Hypothalamus (tissue), 51 donors: ENCODE measurements around the gene FLAD1.
"Not testable (repeated sequence)": the region's sequence is repeated elsewhere in the genome, so short reads cannot be mapped to it uniquely, and the experiment has no call there.

Experiments used
- DNase-seq, 51 donors: peaks; one replicate each; lab custom pipeline; 2025; lab: John Stamatoyannopoulos, UW

FLAD1 gene

GRCh38 chr1:154986736-154987135 is 3.6 kb downstream of the FLAD1 start:
- DNase-seq = not testable (repeated sequence)

GRCh38 chr1:154987326-154987725 is 4.2 kb downstream of the FLAD1 start:
- no peak for DNase-seq

- no peak for DNase-seq
Observed at GRCh38 chr1:154988058-154988954, 5.2 kb downstream of the FLAD1 start.

- DNase-seq = no peak
Observed at GRCh38 chr1:154989195-154989860, 6.2 kb downstream of the FLAD1 start.

GRCh38 chr1:154990276-154990675 is 7.1 kb downstream of the FLAD1 start:
- no peak for DNase-seq

GRCh38 chr1:154992721-154993571 is 9.8 kb downstream of the FLAD1 start:
- DNase-seq = no peak

- no peak for DNase-seq
Observed at GRCh38 chr1:154993572-154994268, 10.6 kb downstream of the FLAD1 start, which contains the start of gene LENEP. LENEP (plus strand) TSS chr1:154993586; CDS start chr1:154993608, 22 bp downstream.

GRCh38 chr1:154994269-154994587 is 11.1 kb downstream of the FLAD1 start:
- no peak for DNase-seq

- DNase-seq = no peak
Observed at GRCh38 chr1:154994591-154994990, 11.4 kb downstream of the FLAD1 start.

GRCh38 chr1:154995301-154995983 is 12.3 kb downstream of the FLAD1 start:
- peak in 4 of 51 donors; percentile 19 to 35 (median 25) for DNase-seq

GRCh38 chr1:154996966-154997701 is 14.0 kb downstream of the FLAD1 start:
- no peak for DNase-seq

GRCh38 chr1:154998201-154998780 is 15.1 kb downstream of the FLAD1 start:
- DNase-seq = no peak

- DNase-seq = peak in 35 of 51 donors; percentile 17 to 71 (median 39)
Observed at GRCh38 chr1:154998818-154999570, 15.8 kb downstream of the FLAD1 start.

- DNase-seq = peak in 5 of 51 donors; percentile 44 to 61 (median 51)
Observed at GRCh38 chr1:154999571-155000410, 16.6 kb downstream of the FLAD1 start.

GRCh38 chr1:155000411-155000725 is 17.2 kb downstream of the FLAD1 start:
- peak in 9 of 51 donors; percentile 47 to 77 (median 69) for DNase-seq

- DNase-seq = peak; percentile 56 to 98 (median 83)
Observed at GRCh38 chr1:155000726-155001424, 17.7 kb downstream of the FLAD1 start.

GRCh38 chr1:155001425-155001674 is 18.2 kb downstream of the FLAD1 start:
- peak in 2 of 51 donors; percentile 75 to 88 for DNase-seq
